Neutrophil (primary cell): Measurements from ENCODE around the gene SPR.

Experiments
- H3K27ac ChIP-seq: fragments of 200-600 bp; sonication (generic); 2 replicates; pipeline ENCODE4 v1.5.1; 2016; ENCODE audit warnings: mild to moderate bottlenecking, moderate library complexity
- H3K27me3 ChIP-seq: fragments of 200-600 bp; sonication (generic); 2 replicates; pipeline ENCODE4 v1.6.0; 2016; ENCODE audit warnings: mild to moderate bottlenecking
- H3K36me3 ChIP-seq: fragments of 200-600 bp; sonication (generic); 2 replicates; pipeline ENCODE4 v1.5.1; 2017
- H3K4me1 ChIP-seq, 2 experiments: fragments of 200-600 bp in 1 of 2; sonication (generic) in 1 of 2; 1 replicate in 1 of 2; 2 replicates in 1 of 2; pipeline versions ENCODE4 v1.5.1 to v1.6.1; 2013 to 2016; ENCODE audit warnings: low read depth in 1 of 2, low read length in 1 of 2, mild to moderate bottlenecking in 1 of 2, moderate library complexity in 1 of 2; ENCODE audit not compliant: control insufficient read depth in 1 of 2, insufficient read depth in 1 of 2
- H3K4me3 ChIP-seq, 2 experiments: fragments of 200-600 bp in 1 of 2; sonication (generic) in 1 of 2; 1 replicate in 1 of 2; 2 replicates in 1 of 2; pipeline ENCODE4 v1.5.1; 2013 to 2016; ENCODE audit warnings: low read depth in 1 of 2, low read length in 1 of 2, mild to moderate bottlenecking in 1 of 2, moderate library complexity in 1 of 2
- H3K9me3 ChIP-seq: fragments of 200-600 bp; sonication (generic); 2 replicates; pipeline ENCODE4 v1.5.1; 2016
- TF ChIP-seq, protein P1 (sequence below): fragments of 200-600 bp; sonication (generic); IDR thresholded peaks from 2 replicates; pipeline ENCODE4 v1.5.1; 2016; ENCODE audit warnings: antibody characterized with exemption

SPR gene

DNA sequence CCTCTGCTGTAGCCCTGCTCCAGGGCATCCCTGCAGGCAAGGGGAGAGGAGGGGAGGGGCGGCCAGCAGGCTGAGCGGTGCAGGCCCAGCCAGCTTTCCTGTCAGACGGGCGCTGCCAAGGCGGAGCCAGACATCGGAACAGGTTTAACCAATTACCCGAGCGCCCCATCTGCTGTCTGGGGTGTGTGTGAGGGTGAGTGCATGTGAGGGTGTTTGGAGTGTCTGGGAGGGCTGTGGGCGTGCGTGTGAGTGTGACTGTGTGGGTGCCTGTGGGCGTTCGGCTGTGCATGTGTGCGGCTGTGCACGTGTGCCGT is 50.1 kb downstream of the SPR start:
- H3K4me3 ChIP-seq, result no peak overlapping the region
- no peaks in the 10 kb centered on the region for H3K9me3 ChIP-seq
- peaks cover 26% of the 10 kb centered on the region for H3K27me3 ChIP-seq
- no peaks in the 10 kb centered on the region for H3K4me1 ChIP-seq
- no peak overlapping the region for H3K27ac ChIP-seq
- TF ChIP-seq, protein P1, sequence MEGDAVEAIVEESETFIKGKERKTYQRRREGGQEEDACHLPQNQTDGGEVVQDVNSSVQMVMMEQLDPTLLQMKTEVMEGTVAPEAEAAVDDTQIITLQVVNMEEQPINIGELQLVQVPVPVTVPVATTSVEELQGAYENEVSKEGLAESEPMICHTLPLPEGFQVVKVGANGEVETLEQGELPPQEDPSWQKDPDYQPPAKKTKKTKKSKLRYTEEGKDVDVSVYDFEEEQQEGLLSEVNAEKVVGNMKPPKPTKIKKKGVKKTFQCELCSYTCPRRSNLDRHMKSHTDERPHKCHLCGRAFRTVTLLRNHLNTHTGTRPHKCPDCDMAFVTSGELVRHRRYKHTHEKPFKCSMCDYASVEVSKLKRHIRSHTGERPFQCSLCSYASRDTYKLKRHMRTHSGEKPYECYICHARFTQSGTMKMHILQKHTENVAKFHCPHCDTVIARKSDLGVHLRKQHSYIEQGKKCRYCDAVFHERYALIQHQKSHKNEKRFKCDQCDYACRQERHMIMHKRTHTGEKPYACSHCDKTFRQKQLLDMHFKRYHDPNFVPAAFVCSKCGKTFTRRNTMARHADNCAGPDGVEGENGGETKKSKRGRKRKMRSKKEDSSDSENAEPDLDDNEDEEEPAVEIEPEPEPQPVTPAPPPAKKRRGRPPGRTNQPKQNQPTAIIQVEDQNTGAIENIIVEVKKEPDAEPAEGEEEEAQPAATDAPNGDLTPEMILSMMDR, result no peak
- H3K36me3 ChIP-seq, result peaks cover 35% of the 10 kb centered on the region

DNA sequence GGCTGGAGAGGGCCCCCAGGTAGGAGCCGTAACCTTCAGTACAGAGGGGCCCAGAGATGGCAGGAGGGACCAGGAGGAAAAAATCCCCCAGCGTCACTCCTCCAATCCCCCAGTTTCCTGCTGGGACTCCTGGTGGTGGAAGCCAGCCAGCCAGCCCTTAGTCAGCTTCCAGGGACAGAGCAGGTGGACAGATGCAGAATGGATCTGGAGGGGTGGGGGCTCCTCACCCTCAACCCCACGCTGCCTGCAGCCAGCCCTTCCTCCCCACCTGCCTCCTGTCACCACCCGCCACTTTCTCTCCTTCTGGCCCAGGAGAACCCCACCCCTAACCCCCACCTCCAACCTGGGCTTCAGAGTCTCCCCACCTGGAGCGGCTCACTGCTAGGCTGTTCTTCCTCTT is 51.2 kb downstream of the SPR start:
- H3K4me1 ChIP-seq, result no peaks in the 10 kb centered on the region
- H3K9me3 ChIP-seq, result no peaks in the 10 kb centered on the region
- H3K27me3 ChIP-seq, result peaks cover 14% of the 10 kb centered on the region
- no peak overlapping the region for H3K27ac ChIP-seq
- H3K4me3 ChIP-seq, result no peak overlapping the region
- TF ChIP-seq, protein P1, result no peak
- peaks cover 46% of the 10 kb centered on the region for H3K36me3 ChIP-seq

DNA sequence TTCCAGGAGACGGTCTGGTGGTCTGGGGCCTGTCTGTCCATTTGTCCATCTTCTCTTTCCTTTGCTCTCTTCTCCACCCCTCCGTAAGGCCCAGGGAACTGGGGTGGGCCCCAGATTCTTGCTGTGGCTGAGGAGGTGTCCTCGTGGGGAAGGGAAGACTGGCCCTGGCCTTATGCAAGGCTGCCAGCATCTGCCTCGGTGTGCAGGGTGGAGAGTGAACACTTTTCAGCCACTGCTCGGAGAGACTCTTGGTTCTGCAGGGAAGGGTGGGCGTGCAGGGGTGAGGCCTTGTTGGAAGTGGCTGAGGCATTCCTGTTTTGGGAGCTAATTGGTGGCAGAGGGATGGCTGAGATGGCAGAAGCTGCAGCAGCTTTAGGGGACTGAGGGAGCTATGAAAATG is 53.2 kb downstream of the SPR start:
- H3K4me3 ChIP-seq, result no peak overlapping the region
- no peaks in the 10 kb centered on the region for H3K9me3 ChIP-seq
- H3K4me1 ChIP-seq, result no peaks in the 10 kb centered on the region
- TF ChIP-seq, protein P1, result no peak
- H3K36me3 ChIP-seq, result peaks cover 66% of the 10 kb centered on the region
- H3K27ac ChIP-seq, result no peak overlapping the region
- no peaks in the 10 kb centered on the region for H3K27me3 ChIP-seq

DNA sequence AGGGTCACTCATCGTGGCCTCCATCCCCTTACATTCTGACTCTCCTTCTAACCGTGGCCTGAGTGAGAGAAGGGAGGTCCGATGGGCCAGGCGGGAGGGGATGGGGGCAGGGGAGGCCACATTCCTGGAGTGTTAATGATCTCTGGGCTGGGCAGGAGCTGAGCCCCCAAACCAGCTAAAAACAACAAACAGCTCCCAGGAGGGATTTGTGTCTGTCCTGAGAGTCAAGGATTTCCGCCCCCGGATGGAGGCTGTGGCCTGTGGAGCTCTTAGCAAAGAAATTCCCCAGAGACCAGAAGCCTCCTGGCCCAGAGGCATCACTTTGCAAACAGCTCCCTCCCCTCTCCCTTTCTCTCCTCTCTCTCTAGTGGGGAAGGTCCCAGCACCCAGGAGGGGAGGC is 53.6 kb downstream of the SPR start:
- TF ChIP-seq, protein P1, result no peak
- no peaks in the 10 kb centered on the region for H3K4me1 ChIP-seq

More for the DNA sequence above, 53.6 kb downstream of the SPR start:
- Histone ChIP-seq H3K36me3 (peaks cover 70% of the 10 kb centered on the region), H3K27ac (no peak overlapping the region), H3K9me3 (no peaks in the 10 kb centered on the region), H3K4me3 (no peak overlapping the region), H3K27me3 (no peaks in the 10 kb centered on the region)
